ENCODE results near the gene MAGI2. TPM values are rescaled to one million over a fixed set of nuclear protein-coding genes. Genes with fewer than 3 reads are reported as not detected.

MAGI2 gene
- total RNA-seq, 1 experiment from 2014 or later: 14.3 TPM

DNA sequence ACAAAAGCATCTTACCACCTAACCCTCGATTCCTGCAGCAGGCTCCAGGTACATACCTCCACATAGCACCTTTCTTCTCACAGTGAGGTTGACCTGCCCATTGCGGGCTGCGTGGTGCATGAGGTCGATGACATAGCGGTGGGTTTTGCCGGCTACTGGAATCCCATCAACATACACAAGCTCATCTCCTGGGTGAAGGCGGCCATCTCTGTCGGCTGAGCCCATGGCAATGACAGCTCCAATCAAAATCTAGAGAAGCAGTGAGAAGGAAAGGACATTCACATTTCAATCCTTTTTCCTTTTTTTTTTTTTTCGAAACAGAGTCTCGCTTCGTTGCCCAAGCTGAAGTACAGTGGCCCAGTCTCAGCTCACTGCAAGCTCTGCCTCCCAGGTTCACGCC is 1285.6 kb downstream of the MAGI2 start:
- no peaks in the 10 kb centered on the region for H3K23me2 ChIP-seq (ENCODE audit: insufficient read length, low read depth, low read length, poor library complexity, severe bottlenecking)
- H3K9me3 ChIP-seq (ENCODE audit: control insufficient read depth, low read depth, low read length): no peaks in the 10 kb centered on the region
- no peak overlapping the region for H2AK5ac ChIP-seq (ENCODE audit: insufficient read length, low read length)
- H3K23ac ChIP-seq (ENCODE audit: insufficient read length, low read depth, low read length): no peak overlapping the region
- H2BK20ac ChIP-seq (ENCODE audit: low read depth, low read length, poor library complexity, severe bottlenecking): no peak overlapping the region
- no peaks in the 10 kb centered on the region for H3K79me1 ChIP-seq (ENCODE audit: insufficient read depth, low read depth, low read length, poor library complexity, severe bottlenecking)
- no peak overlapping the region for H3K14ac ChIP-seq (ENCODE audit: insufficient read depth, low read length)
- H3K79me2 ChIP-seq (ENCODE audit: insufficient read depth, low read length): no peaks in the 10 kb centered on the region
- no peak overlapping the region for H4K91ac ChIP-seq (ENCODE audit: insufficient read length, low read depth, low read length)
- no peak overlapping the region for H2BK120ac ChIP-seq (ENCODE audit: low read depth, low read length, poor library complexity, severe bottlenecking)
- H2AFZ ChIP-seq (ENCODE audit: low read length): no peak overlapping the region
- H3K4me3 Mint-ChIP-seq: no peak overlapping the region
- no peak overlapping the region for H3K4me2 ChIP-seq (ENCODE audit: insufficient read depth, insufficient read length, low read length)
- peaks cover 15% of the 10 kb centered on the region; the same call in 1 of the 2 replicates for H3K4me1 ChIP-seq (ENCODE audit: insufficient read depth, low read length)
- no peaks in the 10 kb centered on the region for H4K20me1 ChIP-seq (ENCODE audit: control insufficient read depth, insufficient read depth, insufficient read length)
- no peak overlapping the region for H3K9ac ChIP-seq (ENCODE audit: extremely low read depth, insufficient read length, low read length)
- H2BK5ac ChIP-seq (ENCODE audit: insufficient read length, low read length): no peak overlapping the region
- H3K36me3 Mint-ChIP-seq (ENCODE audit: insufficient read depth in 1 of 3, low read depth in 3 of 3): peaks cover 0 to 9% (median 3%) of the 10 kb centered on the region in 3 experiments; a peak in 3 of 7 replicates
- H3K9me3 Mint-ChIP-seq: no peaks in the 10 kb centered on the region
- H4K5ac ChIP-seq (ENCODE audit: insufficient read length, low read depth, low read length): no peak overlapping the region
- no peak overlapping the region for H2BK15ac ChIP-seq (ENCODE audit: low read depth, low read length)
- no peak overlapping the region for H3K56ac ChIP-seq (ENCODE audit: insufficient read length, low read depth, low read length)
- no peaks in the 10 kb centered on the region for H3K27me3 ChIP-seq (ENCODE audit: insufficient read depth, low read length)
- TF ChIP-seq, protein P1, sequence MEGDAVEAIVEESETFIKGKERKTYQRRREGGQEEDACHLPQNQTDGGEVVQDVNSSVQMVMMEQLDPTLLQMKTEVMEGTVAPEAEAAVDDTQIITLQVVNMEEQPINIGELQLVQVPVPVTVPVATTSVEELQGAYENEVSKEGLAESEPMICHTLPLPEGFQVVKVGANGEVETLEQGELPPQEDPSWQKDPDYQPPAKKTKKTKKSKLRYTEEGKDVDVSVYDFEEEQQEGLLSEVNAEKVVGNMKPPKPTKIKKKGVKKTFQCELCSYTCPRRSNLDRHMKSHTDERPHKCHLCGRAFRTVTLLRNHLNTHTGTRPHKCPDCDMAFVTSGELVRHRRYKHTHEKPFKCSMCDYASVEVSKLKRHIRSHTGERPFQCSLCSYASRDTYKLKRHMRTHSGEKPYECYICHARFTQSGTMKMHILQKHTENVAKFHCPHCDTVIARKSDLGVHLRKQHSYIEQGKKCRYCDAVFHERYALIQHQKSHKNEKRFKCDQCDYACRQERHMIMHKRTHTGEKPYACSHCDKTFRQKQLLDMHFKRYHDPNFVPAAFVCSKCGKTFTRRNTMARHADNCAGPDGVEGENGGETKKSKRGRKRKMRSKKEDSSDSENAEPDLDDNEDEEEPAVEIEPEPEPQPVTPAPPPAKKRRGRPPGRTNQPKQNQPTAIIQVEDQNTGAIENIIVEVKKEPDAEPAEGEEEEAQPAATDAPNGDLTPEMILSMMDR (conservative IDR thresholded peaks at IDR 0.05): no peak
- H3K27me3 Mint-ChIP-seq (ENCODE audit: low read depth): no peaks in the 10 kb centered on the region; the same call in 1 of the 2 replicates
- WGBS (ENCODE audit: extremely low coverage, insufficient read length, low lambda C conversion rate): no CpG with 5 or more reads among the region's 12 CpGs
- no peak overlapping the region for H3T11ph ChIP-seq (ENCODE audit: low read length)
- H3K4ac ChIP-seq (ENCODE audit: low read depth, low read length): no peak overlapping the region
- H2BK12ac ChIP-seq (ENCODE audit: insufficient read length, low read depth, low read length): no peak overlapping the region
- H3K4me1 Mint-ChIP-seq: peaks cover 31% of the 10 kb centered on the region in 2 experiments
- DNase-seq: no peak
- H4K8ac ChIP-seq (replicated peaks; ENCODE audit: insufficient read length, low read depth, low read length): no peak overlapping the region
- H3K18ac ChIP-seq (ENCODE audit: insufficient read length, low read depth, low read length): no peak overlapping the region
- H3K27ac ChIP-seq (ENCODE audit: insufficient read length, low read depth, low read length): no peak overlapping the region
- peak overlapping the region in 1 of 3 experiments; percentile 50; a peak in 1 of 7 replicates for H3K27ac Mint-ChIP-seq
